PC-3 (cell line): Measurements from ENCODE around the gene ZNF782.

Experiments used
- EZH2 ChIP-seq: fragments of 300-600 bp; sonication (generic); IDR thresholded peaks from one replicate; pipeline ENCODE4 v1.6.1; 2017; ENCODE audit warnings: antibody characterized with exemption, mild to moderate bottlenecking, low read length; ENCODE audit not compliant: unreplicated experiment
- EZH2phosphoT487 ChIP-seq: fragments of 300-600 bp; sonication (generic); IDR thresholded peaks from 2 replicates; pipeline ENCODE4 v1.6.1; 2018; ENCODE audit warnings: mild to moderate bottlenecking, antibody characterized with exemption, low read length, borderline replicate concordance
- TF ChIP-seq, protein P1 (sequence below): fragments of 300-600 bp; sonication (generic); conservative IDR thresholded peaks from 2 replicates; pipeline ENCODE4 v1.5.1; 2017; ENCODE audit warnings: antibody characterized with exemption, low read depth, mild to moderate bottlenecking, low read length

DNA sequence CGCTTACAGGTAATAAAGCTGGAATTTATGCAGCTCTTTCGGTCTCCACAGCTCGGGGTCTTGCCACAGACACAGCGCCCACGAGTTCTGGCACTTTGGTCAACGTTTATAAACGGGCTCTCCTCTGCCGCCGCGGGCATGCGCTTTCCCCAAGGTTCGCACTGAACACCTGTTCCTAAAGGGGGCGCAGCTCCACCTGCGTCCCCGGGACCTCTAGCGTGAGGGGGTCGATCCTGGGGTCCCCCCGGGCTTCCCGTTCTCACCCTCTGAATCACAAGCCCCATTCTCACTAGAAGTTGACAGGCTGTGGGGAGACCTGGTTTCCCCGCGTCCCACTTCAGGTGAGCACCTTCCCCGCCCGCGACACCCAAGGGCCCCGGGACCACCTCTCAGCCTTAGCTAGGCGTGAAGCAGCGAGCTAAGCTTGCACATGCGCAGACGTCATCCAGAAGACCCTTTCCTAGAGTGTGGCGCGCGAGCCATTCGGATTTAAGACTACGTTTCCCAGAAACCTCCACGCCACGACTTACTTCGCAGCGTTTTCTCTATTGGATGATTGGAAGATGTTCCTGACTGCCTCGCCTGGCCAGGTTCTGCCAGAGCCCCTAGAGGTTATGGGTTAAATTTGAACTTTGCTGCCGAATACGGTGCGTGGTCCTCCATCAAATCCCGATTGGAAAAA is 21.3 kb upstream of the ZNF782 start:
- TF ChIP-seq, protein P1, sequence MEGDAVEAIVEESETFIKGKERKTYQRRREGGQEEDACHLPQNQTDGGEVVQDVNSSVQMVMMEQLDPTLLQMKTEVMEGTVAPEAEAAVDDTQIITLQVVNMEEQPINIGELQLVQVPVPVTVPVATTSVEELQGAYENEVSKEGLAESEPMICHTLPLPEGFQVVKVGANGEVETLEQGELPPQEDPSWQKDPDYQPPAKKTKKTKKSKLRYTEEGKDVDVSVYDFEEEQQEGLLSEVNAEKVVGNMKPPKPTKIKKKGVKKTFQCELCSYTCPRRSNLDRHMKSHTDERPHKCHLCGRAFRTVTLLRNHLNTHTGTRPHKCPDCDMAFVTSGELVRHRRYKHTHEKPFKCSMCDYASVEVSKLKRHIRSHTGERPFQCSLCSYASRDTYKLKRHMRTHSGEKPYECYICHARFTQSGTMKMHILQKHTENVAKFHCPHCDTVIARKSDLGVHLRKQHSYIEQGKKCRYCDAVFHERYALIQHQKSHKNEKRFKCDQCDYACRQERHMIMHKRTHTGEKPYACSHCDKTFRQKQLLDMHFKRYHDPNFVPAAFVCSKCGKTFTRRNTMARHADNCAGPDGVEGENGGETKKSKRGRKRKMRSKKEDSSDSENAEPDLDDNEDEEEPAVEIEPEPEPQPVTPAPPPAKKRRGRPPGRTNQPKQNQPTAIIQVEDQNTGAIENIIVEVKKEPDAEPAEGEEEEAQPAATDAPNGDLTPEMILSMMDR = peak; percentile 35; the same call in 1 of the 2 replicates
- TF ChIP-seq EZH2 (no peak), EZH2phosphoT487 (no peak)
